Endodermal cell (in vitro differentiated cells): ENCODE measurements around the gene LPIN1. TPM values are rescaled to one million over a fixed set of nuclear protein-coding genes. Genes with fewer than 3 reads are reported as not detected.

Source experiments
- DNase-seq: peaks from one replicate; pipeline ENCODE4 v3.0.0-alpha.2; 2017
- H3K27ac ChIP-seq: 2 replicates; pipeline ENCODE4 v1.5.1; 2013; ENCODE audit warnings: mild to moderate bottlenecking, low read depth, low read length, moderate library complexity
- H3K27me3 ChIP-seq: 2 replicates; pipeline ENCODE4 v1.6.1; 2013; ENCODE audit warnings: mild to moderate bottlenecking, low read length, moderate library complexity; ENCODE audit not compliant: insufficient read depth, control insufficient read depth, poor library complexity, severe bottlenecking
- H3K36me3 ChIP-seq: 2 replicates; pipeline ENCODE4 v1.7.0; 2013; ENCODE audit warnings: mild to moderate bottlenecking, low read length, moderate library complexity; ENCODE audit not compliant: control insufficient read depth, insufficient read depth
- H3K4me1 ChIP-seq: one replicate; pipeline ENCODE4 v1.7.0; 2013; ENCODE audit warnings: low read length; ENCODE audit not compliant: control insufficient read depth, insufficient read depth
- H3K4me3 ChIP-seq: 2 replicates; pipeline ENCODE4 v1.5.1; 2013; ENCODE audit warnings: mild to moderate bottlenecking, low read length, moderate library complexity
- H3K9ac ChIP-seq: 2 replicates; pipeline ENCODE4 v1.6.1; 2013; ENCODE audit warnings: mild to moderate bottlenecking, low read length, moderate library complexity; ENCODE audit not compliant: poor library complexity, severe bottlenecking; ENCODE audit errors: extremely low read depth
- H3K9me3 ChIP-seq: 2 replicates; pipeline ENCODE4 v1.6.1; 2013; ENCODE audit warnings: mild to moderate bottlenecking, low read length, moderate library complexity; ENCODE audit not compliant: control insufficient read depth
- H3K27ac Mint-ChIP-seq: 2 replicates; pipeline ENCODE4 v1.8.0; 2020; ENCODE audit warnings: mixed read lengths
- H3K27me3 Mint-ChIP-seq: 2 replicates; pipeline ENCODE4 v1.8.0; 2021; ENCODE audit warnings: mild to moderate bottlenecking, mixed read lengths; ENCODE audit not compliant: insufficient read depth
- H3K36me3 Mint-ChIP-seq: 2 replicates; pipeline ENCODE4 v1.8.0; 2020; ENCODE audit warnings: low read depth, mixed read lengths
- H3K4me1 Mint-ChIP-seq: 2 replicates; pipeline ENCODE4 v1.8.0; 2020; ENCODE audit warnings: mixed read lengths
- H3K4me3 Mint-ChIP-seq: 2 replicates; pipeline ENCODE4 v1.8.0; 2020; ENCODE audit warnings: mild to moderate bottlenecking, moderate library complexity, mixed read lengths
- H3K9me3 Mint-ChIP-seq: 2 replicates; pipeline ENCODE4 v1.8.0; 2020; ENCODE audit warnings: mild to moderate bottlenecking, mixed read lengths
- WGBS, 2 experiments: methylation state at CpG; one replicate each; pipeline versions ENCODE4 v1.1.5 to v1.1.7; 2013; ENCODE audit warnings: missing lambda C conversion rate in 2 of 2, mixed read lengths in 1 of 2; ENCODE audit not compliant: insufficient coverage in 1 of 2, insufficient read length in 1 of 2; 5-methylcytosine and 5-hydroxymethylcytosine counted together
- total RNA-seq, 2 donors: library from RNA; stranded (reverse); fragmentation: NEBNext Ultra II Directional in 1 of 2; extraction: Animal tissue kit (Norgen Biotek cat#: 25700) in 1 of 2; gene quantifications; 2 replicates in 1 of 2; 3 replicates in 1 of 2; pipeline ENCODE4 v1.2.1, GENCODE V29; 2021
- TF ChIP-seq, protein P1 (sequence below): fragments of 200-600 bp; sonication (generic); conservative IDR thresholded peaks from 2 replicates; pipeline ENCODE4 v1.5.0; 2021; ENCODE audit warnings: antibody characterized with exemption, mild to moderate bottlenecking

LPIN1 gene
- total RNA-seq, 2 donors from 2014 or later = 23.9 to 24.3 TPM

DNA sequence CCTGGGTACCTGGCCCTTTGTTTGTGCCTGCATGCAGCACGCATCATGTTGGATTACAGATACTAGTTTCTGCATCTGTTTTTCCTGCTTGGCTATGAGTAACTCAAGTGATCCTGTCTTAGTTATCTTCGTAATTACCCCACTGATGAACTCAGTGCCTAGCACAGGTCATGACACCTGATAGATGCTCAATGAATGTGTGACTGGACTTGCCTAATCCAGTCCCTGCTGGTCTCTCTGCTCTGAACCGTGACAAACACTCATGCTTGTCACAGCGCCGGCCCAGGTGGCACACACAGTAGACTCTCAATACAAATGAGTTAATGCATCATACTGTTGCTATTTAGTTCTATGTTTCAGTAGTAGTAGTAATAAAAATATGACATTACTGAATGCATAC is 45.2 kb upstream of the LPIN1 start:
- H3K4me3 ChIP-seq = no peak overlapping the region
- Mint-ChIP-seq H3K27ac (no peak overlapping the region), H3K27me3 (no peaks in the 10 kb centered on the region), H3K4me1 (peaks cover 1% of the 10 kb centered on the region), H3K36me3 (no peaks in the 10 kb centered on the region), H3K9me3 (peaks cover 7% of the 10 kb centered on the region), H3K4me3 (no peak overlapping the region)
- DNase-seq = no peak
- H3K27ac ChIP-seq = no peak overlapping the region
- WGBS, 2 experiments = 82 to 85% methylated on average over 3 to 5 of the region's 5 CpGs
- no peaks in the 10 kb centered on the region for H3K27me3 ChIP-seq
- TF ChIP-seq, protein P1, sequence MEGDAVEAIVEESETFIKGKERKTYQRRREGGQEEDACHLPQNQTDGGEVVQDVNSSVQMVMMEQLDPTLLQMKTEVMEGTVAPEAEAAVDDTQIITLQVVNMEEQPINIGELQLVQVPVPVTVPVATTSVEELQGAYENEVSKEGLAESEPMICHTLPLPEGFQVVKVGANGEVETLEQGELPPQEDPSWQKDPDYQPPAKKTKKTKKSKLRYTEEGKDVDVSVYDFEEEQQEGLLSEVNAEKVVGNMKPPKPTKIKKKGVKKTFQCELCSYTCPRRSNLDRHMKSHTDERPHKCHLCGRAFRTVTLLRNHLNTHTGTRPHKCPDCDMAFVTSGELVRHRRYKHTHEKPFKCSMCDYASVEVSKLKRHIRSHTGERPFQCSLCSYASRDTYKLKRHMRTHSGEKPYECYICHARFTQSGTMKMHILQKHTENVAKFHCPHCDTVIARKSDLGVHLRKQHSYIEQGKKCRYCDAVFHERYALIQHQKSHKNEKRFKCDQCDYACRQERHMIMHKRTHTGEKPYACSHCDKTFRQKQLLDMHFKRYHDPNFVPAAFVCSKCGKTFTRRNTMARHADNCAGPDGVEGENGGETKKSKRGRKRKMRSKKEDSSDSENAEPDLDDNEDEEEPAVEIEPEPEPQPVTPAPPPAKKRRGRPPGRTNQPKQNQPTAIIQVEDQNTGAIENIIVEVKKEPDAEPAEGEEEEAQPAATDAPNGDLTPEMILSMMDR = no peak
- H3K36me3 ChIP-seq = no peaks in the 10 kb centered on the region
- H3K4me1 ChIP-seq = no peaks in the 10 kb centered on the region
- no peak overlapping the region for H3K9ac ChIP-seq
- H3K9me3 ChIP-seq = no peaks in the 10 kb centered on the region

DNA sequence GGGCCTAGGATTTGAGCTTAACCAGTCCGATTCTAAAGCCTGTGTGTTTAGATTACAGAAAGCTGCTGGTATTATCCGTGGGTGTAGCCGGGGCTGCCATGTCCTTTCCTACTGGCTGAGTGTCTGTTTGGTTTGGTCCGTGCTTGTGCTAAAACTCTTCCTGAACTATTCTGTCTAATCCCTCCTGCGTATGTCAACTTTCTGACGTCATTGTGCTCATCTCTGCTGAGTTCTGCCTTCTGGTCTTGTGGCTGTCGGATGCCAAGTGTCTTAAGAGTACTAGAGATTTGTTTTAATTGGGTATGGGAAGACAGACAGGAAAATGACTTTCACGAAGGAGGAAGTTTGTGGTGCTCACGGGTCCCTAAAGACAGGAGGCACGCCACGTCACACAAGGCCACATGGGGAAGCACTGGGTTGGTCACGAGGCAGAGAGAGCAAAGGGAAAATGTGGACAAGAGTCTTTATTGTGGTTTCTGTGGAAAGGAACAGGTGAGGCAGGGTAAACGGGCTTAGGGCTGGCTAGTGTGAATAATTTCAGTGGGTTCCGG is 44.6 kb upstream of the LPIN1 start:
- H3K4me1 Mint-ChIP-seq = peaks cover 1% of the 10 kb centered on the region
- Histone ChIP-seq H3K36me3 (no peaks in the 10 kb centered on the region), H3K4me1 (no peaks in the 10 kb centered on the region), H3K9ac (no peak overlapping the region), H3K9me3 (no peaks in the 10 kb centered on the region), H3K4me3 (no peak overlapping the region), H3K27me3 (no peaks in the 10 kb centered on the region), H3K27ac (no peak overlapping the region)
- no peak overlapping the region for H3K4me3 Mint-ChIP-seq
- 90 to 93% methylated on average over 11 to 14 of the region's 14 CpGs for WGBS, 2 experiments
- DNase-seq = no peak
- TF ChIP-seq, protein P1 = peak; percentile 15
- no peak overlapping the region for H3K27ac Mint-ChIP-seq
- H3K36me3 Mint-ChIP-seq = no peaks in the 10 kb centered on the region
- H3K27me3 Mint-ChIP-seq = no peaks in the 10 kb centered on the region
- H3K9me3 Mint-ChIP-seq = peaks cover 7% of the 10 kb centered on the region

DNA sequence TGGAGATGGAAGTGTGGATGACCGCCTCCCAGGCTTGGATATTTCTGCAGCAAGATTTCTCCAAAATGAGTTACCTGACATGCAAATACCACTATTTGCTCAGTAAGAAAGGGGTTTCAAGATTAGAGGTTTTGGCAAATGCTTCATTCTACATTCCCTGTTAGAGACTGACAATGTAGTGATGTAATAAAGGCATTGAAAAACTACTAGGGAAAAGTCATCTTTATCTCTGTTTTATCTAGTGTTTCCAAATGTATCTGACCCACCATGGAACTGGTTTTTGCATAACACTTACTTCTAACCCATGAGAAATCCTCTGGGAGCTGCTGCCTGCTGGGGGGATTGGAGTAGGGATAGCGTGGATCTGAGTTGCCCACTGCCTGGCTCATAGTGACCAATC is 43.5 kb upstream of the LPIN1 start:
- no peak overlapping the region for H3K4me3 Mint-ChIP-seq
- peaks cover 7% of the 10 kb centered on the region for H3K9me3 Mint-ChIP-seq

More for the DNA sequence above, 43.5 kb upstream of the LPIN1 start:
- Histone ChIP-seq H3K27me3 (no peaks in the 10 kb centered on the region), H3K9ac (no peak overlapping the region), H3K4me1 (no peaks in the 10 kb centered on the region), H3K36me3 (no peaks in the 10 kb centered on the region), H3K4me3 (no peak overlapping the region), H3K27ac (no peak overlapping the region), H3K9me3 (no peaks in the 10 kb centered on the region)
- H3K27ac Mint-ChIP-seq = no peak overlapping the region
- H3K4me1 Mint-ChIP-seq = peaks cover 1% of the 10 kb centered on the region
- 80% methylated on average over 2 of the region's 2 CpGs; no CpG with 5 or more reads in 1 of the 2 experiments for WGBS, 2 experiments
- no peaks in the 10 kb centered on the region for H3K27me3 Mint-ChIP-seq
- H3K36me3 Mint-ChIP-seq = no peaks in the 10 kb centered on the region
- no peak for DNase-seq
- TF ChIP-seq, protein P1 = no peak
